ENCODE measurements around the gene BDKRB1.

- TF ChIP-seq CTCF (IDR thresholded peaks at IDR 0.05 in 8 of 11, conservative IDR thresholded peaks at IDR 0.05 in 3 of 11) (no peak), POLR2A (IDR thresholded peaks at IDR 0.05) (no peak), POLR2AphosphoS5 (IDR thresholded peaks at IDR 0.05) (no peak)
Measured at GRCh38 chr14:96224480-96225096, 31.4 kb upstream of the BDKRB1 start.
